NB4 (cell line): ENCODE results near the gene IQGAP3.

Source experiments
- MYC ChIP-seq: IDR thresholded peaks from 2 replicates; pipeline ENCODE4 v1.6.1; 2011; ENCODE audit warnings: low read depth, low read length
- POLR2A ChIP-seq: IDR thresholded peaks from 2 replicates; pipeline ENCODE4 v1.6.1; 2011; ENCODE audit warnings: mild to moderate bottlenecking; ENCODE audit not compliant: insufficient read length; ENCODE audit errors: extremely low read depth
- TF ChIP-seq, protein P1 (sequence below): IDR thresholded peaks from one replicate; pipeline ENCODE4 v1.5.1; 2012; ENCODE audit warnings: low read depth, low read length

DNA sequence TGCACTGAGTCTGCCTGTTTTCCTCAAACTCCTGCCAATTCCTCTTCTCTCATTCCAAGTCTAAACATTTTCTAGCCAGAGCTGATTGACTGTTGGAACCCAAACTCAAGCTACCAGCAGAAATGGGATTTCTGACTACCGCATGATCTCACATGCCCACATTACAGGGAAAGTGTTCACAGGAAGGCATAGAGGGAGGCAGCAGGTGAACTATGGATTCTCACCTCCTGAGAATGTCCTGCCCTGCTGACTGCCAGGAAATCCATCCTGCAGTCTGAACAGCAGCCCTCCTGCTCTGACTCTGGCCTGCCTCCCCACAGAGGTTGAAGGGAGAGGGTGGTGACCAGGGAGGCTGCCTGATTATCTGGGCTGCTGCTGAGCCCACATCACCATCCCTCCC is 22.5 kb downstream of the IQGAP3 start:
- TF ChIP-seq, protein P1, sequence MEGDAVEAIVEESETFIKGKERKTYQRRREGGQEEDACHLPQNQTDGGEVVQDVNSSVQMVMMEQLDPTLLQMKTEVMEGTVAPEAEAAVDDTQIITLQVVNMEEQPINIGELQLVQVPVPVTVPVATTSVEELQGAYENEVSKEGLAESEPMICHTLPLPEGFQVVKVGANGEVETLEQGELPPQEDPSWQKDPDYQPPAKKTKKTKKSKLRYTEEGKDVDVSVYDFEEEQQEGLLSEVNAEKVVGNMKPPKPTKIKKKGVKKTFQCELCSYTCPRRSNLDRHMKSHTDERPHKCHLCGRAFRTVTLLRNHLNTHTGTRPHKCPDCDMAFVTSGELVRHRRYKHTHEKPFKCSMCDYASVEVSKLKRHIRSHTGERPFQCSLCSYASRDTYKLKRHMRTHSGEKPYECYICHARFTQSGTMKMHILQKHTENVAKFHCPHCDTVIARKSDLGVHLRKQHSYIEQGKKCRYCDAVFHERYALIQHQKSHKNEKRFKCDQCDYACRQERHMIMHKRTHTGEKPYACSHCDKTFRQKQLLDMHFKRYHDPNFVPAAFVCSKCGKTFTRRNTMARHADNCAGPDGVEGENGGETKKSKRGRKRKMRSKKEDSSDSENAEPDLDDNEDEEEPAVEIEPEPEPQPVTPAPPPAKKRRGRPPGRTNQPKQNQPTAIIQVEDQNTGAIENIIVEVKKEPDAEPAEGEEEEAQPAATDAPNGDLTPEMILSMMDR: no peak
- TF ChIP-seq MYC: no peak
- no peak for TF ChIP-seq POLR2A
